ENCODE data around the gene CLDN24.

DNA sequence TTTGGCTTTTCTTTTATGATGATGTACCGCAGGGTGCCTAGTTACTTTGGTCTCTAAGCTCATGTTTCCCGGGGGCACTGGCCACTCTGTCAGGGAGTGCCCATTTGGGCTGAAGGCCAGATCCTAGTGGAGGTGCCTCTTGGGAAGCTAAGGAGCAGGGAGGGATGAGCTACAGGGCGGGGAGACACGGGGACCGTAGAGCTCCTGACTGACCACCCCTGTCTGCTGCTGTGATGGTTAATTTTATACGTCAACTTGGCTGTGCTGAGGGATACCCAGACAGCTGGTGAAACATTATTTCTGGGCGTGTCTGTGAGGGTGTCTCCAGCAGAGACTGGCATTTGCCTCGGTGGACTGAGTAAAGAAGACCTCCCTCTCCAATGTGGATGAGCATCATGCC, 24.9 kb upstream of the CLDN24 start:
- TF ChIP-seq, protein P1, sequence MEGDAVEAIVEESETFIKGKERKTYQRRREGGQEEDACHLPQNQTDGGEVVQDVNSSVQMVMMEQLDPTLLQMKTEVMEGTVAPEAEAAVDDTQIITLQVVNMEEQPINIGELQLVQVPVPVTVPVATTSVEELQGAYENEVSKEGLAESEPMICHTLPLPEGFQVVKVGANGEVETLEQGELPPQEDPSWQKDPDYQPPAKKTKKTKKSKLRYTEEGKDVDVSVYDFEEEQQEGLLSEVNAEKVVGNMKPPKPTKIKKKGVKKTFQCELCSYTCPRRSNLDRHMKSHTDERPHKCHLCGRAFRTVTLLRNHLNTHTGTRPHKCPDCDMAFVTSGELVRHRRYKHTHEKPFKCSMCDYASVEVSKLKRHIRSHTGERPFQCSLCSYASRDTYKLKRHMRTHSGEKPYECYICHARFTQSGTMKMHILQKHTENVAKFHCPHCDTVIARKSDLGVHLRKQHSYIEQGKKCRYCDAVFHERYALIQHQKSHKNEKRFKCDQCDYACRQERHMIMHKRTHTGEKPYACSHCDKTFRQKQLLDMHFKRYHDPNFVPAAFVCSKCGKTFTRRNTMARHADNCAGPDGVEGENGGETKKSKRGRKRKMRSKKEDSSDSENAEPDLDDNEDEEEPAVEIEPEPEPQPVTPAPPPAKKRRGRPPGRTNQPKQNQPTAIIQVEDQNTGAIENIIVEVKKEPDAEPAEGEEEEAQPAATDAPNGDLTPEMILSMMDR (IDR thresholded peaks at IDR 0.05) = no peak
- no peak for TF ChIP-seq EP300 (IDR thresholded peaks at IDR 0.05)
